ENCODE data around the gene ADORA2B. TPM values are rescaled to one million over a fixed set of nuclear protein-coding genes. Genes with fewer than 3 reads are reported as not detected.

Gene ADORA2B
- polyA plus RNA-seq, 1 donor from 2014 or later = 1.2 TPM

DNA sequence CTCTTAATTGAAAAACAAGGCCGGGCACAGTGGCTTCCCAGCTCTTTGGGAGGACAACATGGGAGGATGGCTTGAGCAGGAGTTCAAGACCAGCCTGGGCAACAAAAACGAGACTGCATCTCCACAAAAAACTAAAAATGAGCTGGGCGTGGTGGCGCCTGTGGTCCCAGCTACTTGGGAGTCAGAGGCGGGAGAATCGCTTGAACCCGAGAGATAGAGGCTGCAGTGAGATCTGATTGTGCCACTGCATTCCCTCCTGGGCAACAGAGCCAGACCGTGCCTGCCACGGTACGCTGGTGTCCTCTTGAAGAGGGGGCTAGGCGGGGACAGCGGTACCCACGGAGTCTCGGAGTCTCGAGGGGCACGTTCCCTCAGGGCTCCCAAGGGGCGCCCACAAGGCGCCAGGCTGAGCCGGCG lies 27.9 kb upstream of the ADORA2B start:
- Mint-ChIP-seq H3K9me3 (peaks cover 0 to 5% (median 0%) of the 10 kb centered on the region in 3 donors), H3K4me3 (no peak overlapping the region), H3K4me1 (no peaks in the 10 kb centered on the region), H3K27ac (no peak overlapping the region), H3K36me3 (no peaks in the 10 kb centered on the region), H3K27me3 (peaks cover 8% of the 10 kb centered on the region)

GRCh38 chr17:15917438-15918027 lies 27.4 kb upstream of the ADORA2B start:
- Mint-ChIP-seq H3K4me1 (no peaks in the 10 kb centered on the region), H3K4me3 (no peak overlapping the region), H3K27me3 (peaks cover 8% of the 10 kb centered on the region), H3K36me3 (no peaks in the 10 kb centered on the region), H3K27ac (no peak overlapping the region), H3K9me3 (peaks cover 0 to 5% (median 2%) of the 10 kb centered on the region in 3 donors)

DNA sequence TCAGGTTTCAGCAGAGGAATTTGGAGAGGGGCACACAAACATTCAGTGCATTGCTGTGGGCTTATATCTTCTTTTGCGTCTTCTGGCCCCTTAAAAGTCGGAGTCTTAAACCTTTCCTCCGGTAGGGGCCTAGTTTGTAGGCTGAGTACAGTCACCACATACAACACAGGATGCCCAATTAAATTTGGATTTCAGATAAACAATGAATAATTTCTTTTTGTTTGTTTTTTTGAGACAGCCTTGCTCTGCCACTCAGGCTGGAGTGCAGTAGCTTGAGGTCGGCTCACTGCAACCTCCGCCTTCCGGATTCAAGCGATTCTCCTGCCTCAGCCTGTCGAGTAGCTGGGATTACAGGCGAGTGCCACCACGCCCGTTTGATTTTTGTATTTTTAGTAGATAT lies 26.7 kb upstream of the ADORA2B start:
- no peak overlapping the region for H3K27ac Mint-ChIP-seq
- H3K36me3 Mint-ChIP-seq = no peaks in the 10 kb centered on the region
- peaks cover 8% of the 10 kb centered on the region for H3K27me3 Mint-ChIP-seq
- H3K4me1 Mint-ChIP-seq = no peaks in the 10 kb centered on the region
- H3K9me3 Mint-ChIP-seq = peaks cover 0 to 5% (median 2%) of the 10 kb centered on the region in 3 donors
- H3K4me3 Mint-ChIP-seq = no peak overlapping the region

- Mint-ChIP-seq H3K27ac (no peak overlapping the region), H3K4me3 (no peak overlapping the region), H3K27me3 (peaks cover 8% of the 10 kb centered on the region), H3K9me3 (peaks cover 0 to 5% (median 2%) of the 10 kb centered on the region in 3 donors), H3K4me1 (no peaks in the 10 kb centered on the region), H3K36me3 (no peaks in the 10 kb centered on the region)
Observed at GRCh38 chr17:15918661-15919259, 26.2 kb upstream of the ADORA2B start.

GRCh38 chr17:15919466-15919865 lies 25.5 kb upstream of the ADORA2B start:
- Mint-ChIP-seq H3K36me3 (no peaks in the 10 kb centered on the region), H3K4me3 (no peak overlapping the region), H3K27me3 (peaks cover 8% of the 10 kb centered on the region), H3K9me3 (peaks cover 0 to 5% (median 2%) of the 10 kb centered on the region in 3 donors), H3K4me1 (no peaks in the 10 kb centered on the region), H3K27ac (no peak overlapping the region)

DNA sequence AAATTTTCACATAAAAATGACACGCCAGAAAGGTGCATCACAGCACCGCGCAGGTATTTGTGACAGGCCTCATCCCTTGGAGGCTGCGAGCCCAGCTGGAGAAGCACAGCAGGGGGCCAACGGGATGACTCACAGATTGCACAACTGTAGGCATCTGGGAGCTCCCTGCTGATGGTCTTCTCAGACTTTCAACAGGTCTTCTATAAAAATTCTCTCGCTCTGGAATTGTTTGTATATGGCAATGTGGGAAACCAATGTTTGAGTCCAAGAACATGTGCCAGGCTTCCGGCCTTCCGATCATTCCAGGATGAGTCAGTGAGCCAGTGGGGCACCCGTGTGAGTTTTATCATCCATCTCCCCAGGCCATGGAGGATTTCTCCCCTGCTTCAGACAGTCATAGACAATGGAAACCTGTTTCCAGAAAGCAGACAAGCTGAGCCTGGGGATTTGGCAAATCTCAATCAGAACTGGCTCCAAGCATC lies 24.1 kb upstream of the ADORA2B start:
- Mint-ChIP-seq H3K27me3 (peaks cover 8% of the 10 kb centered on the region), H3K27ac (no peak overlapping the region), H3K9me3 (peaks cover 0 to 5% (median 2%) of the 10 kb centered on the region in 3 donors), H3K4me3 (peak overlapping the region in 1 of 4 donors; percentile 3), H3K4me1 (no peaks in the 10 kb centered on the region), H3K36me3 (no peaks in the 10 kb centered on the region)

DNA sequence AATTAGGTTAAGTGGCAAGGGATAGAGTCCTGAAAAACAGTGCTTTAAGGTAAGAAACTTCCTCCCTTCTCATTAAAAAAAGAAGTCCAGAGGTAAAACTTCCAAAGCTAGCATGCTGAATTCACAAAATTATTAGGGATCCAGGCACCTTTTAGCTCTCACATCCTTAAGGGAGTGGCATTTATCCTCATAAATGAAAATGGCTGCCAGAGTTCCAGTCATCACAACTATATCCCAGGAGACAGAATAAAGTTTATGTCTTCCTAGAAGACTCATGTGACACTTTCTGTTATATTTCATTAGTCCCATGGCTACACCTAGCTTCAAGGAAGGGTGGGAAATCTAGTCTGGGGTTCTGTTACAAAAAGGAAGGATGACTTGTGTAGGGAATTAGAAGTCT lies 23.3 kb upstream of the ADORA2B start:
- peaks cover 7% of the 10 kb centered on the region for H3K27me3 Mint-ChIP-seq
- no peaks in the 10 kb centered on the region for H3K4me1 Mint-ChIP-seq
- peaks cover 0 to 5% (median 2%) of the 10 kb centered on the region in 3 donors for H3K9me3 Mint-ChIP-seq
- no peak overlapping the region for H3K4me3 Mint-ChIP-seq
- peaks cover 2% of the 10 kb centered on the region for H3K36me3 Mint-ChIP-seq
- H3K27ac Mint-ChIP-seq = no peak overlapping the region

GRCh38 chr17:15922586-15922985 lies 22.3 kb upstream of the ADORA2B start:
- Mint-ChIP-seq H3K4me1 (no peaks in the 10 kb centered on the region), H3K36me3 (peaks cover 2% of the 10 kb centered on the region), H3K4me3 (no peak overlapping the region), H3K9me3 (peaks cover 0 to 5% (median 2%) of the 10 kb centered on the region in 3 donors), H3K27me3 (peaks cover 7% of the 10 kb centered on the region), H3K27ac (no peak overlapping the region)

GRCh38 chr17:15926039-15926740 lies 18.7 kb upstream of the ADORA2B start:
- Mint-ChIP-seq H3K4me3 (no peak overlapping the region), H3K27me3 (peaks cover 10% of the 10 kb centered on the region), H3K36me3 (peaks cover 2% of the 10 kb centered on the region), H3K4me1 (peaks cover 0 to 6% (median 0%) of the 10 kb centered on the region in 3 donors), H3K27ac (no peak overlapping the region), H3K9me3 (peaks cover 0 to 5% (median 2%) of the 10 kb centered on the region in 3 donors)

DNA sequence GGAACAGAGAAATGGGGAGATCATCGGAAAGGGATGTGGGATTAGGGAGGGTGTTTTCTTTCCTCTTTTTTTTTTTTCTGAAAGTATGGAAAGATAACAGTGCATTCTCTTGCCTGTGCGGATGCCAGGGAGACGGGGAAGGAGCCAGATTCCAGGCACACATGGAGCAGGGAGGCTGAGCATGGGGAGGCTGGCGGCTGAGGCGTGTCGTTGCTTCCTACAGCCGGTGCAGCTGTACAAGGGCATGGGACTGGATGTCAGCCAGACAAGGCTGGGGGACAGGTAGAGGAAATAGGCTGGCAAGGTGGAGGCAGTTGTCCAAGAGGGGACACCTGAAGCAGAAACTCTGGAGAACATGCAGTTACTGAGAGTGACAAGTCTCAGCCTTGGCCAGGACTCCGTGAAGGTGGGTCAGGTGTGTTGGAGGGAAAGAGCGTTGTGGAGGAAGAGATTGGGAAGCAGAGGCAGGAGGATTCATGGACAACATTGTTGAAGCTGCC lies 16.6 kb upstream of the ADORA2B start:
- Mint-ChIP-seq H3K27me3 (peaks cover 12% of the 10 kb centered on the region), H3K36me3 (peaks cover 2% of the 10 kb centered on the region), H3K27ac (no peak overlapping the region), H3K4me3 (peak overlapping the region in 1 of 4 donors; percentile 54), H3K4me1 (peaks cover 0 to 6% (median 0%) of the 10 kb centered on the region in 3 donors), H3K9me3 (no peaks in the 10 kb centered on the region)

DNA sequence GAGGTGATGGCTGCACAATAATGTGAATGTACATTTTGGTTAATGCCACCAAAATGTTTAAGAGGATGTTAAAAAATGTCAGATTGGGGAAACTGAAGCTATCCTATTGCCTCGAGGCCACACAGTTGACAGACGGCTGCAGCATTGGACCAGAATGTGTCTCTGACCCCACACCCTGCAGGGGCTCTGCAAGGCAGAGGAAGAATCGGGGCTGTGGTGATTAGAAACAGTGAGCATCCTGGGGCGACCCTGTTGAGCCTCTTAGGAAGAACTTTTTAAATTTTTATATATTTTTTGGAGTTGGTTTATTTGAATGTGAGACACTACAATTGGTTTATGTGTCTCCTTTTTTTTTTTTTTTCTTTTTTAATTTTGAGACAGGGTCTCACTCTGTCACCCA lies 15.0 kb upstream of the ADORA2B start:
- peaks cover 2% of the 10 kb centered on the region for H3K36me3 Mint-ChIP-seq
- no peak overlapping the region for H3K4me3 Mint-ChIP-seq
- no peak overlapping the region for H3K27ac Mint-ChIP-seq
- peaks cover 0 to 6% (median 0%) of the 10 kb centered on the region in 3 donors for H3K4me1 Mint-ChIP-seq
- peaks cover 12% of the 10 kb centered on the region for H3K27me3 Mint-ChIP-seq
- H3K9me3 Mint-ChIP-seq = no peaks in the 10 kb centered on the region

DNA sequence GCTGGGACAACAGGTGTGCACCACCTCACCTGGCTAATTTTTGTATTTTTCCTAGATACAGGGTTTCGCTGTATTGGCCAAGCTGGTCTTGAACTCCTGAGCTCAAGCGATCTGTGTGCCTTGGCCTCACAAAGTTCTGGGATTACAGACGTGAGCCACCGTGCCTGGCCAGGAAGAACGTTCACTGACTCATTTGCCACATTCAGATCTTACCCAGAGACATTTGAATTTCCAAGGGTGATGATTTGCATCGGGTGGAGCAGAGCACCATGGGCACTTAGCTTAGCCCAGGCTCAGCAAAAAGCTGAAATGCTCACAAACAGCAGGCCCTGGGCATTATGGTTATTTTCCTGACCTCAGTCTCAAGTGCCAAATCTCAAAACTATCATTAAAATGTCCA lies 14.5 kb upstream of the ADORA2B start:
- Mint-ChIP-seq H3K4me3 (no peak overlapping the region), H3K9me3 (peaks cover 0 to 2% (median 0%) of the 10 kb centered on the region in 3 donors)

GRCh38 chr17:15931394-15931793 lies 13.5 kb upstream of the ADORA2B start:
- Mint-ChIP-seq H3K36me3 (peaks cover 1% of the 10 kb centered on the region), H3K4me3 (no peak overlapping the region), H3K27me3 (peaks cover 9% of the 10 kb centered on the region), H3K4me1 (peaks cover 0 to 6% (median 0%) of the 10 kb centered on the region in 3 donors), H3K9me3 (peaks cover 0 to 2% (median 0%) of the 10 kb centered on the region in 3 donors), H3K27ac (no peak overlapping the region)

More for the DNA sequence above, 14.5 kb upstream of the ADORA2B start:
- Mint-ChIP-seq H3K36me3 (peaks cover 2% of the 10 kb centered on the region), H3K27me3 (peaks cover 12% of the 10 kb centered on the region), H3K27ac (peak overlapping the region in 1 of 3 donors; percentile 65), H3K4me1 (peaks cover 0 to 6% (median 0%) of the 10 kb centered on the region in 3 donors)

GRCh38 chr17:15934866-15935265 lies 10.1 kb upstream of the ADORA2B start:
- peaks cover 0 to 2% (median 0%) of the 10 kb centered on the region in 3 donors for H3K9me3 Mint-ChIP-seq
- no peak overlapping the region for H3K27ac Mint-ChIP-seq
- H3K4me1 Mint-ChIP-seq = no peaks in the 10 kb centered on the region

GRCh38 chr17:15935891-15936290 lies 9.0 kb upstream of the ADORA2B start:
- Mint-ChIP-seq H3K27me3 (peaks cover 8% of the 10 kb centered on the region), H3K36me3 (peaks cover 1% of the 10 kb centered on the region), H3K27ac (no peak overlapping the region), H3K9me3 (peaks cover 0 to 4% (median 0%) of the 10 kb centered on the region in 3 donors), H3K4me3 (no peak overlapping the region), H3K4me1 (no peaks in the 10 kb centered on the region)

More at GRCh38 chr17:15934866-15935265, 10.1 kb upstream of the ADORA2B start:
- Mint-ChIP-seq H3K4me3 (no peak overlapping the region), H3K36me3 (peaks cover 1% of the 10 kb centered on the region), H3K27me3 (peaks cover 2% of the 10 kb centered on the region)
